PFSK-1 (cell line): ENCODE results near the gene COX6A1.

ENCODE experiments used
- FOXP2 ChIP-seq: optimal IDR thresholded peaks from 2 replicates; pipeline ENCODE3; 2011; ENCODE audit warnings: borderline replicate concordance, control low read depth, inconsistent platforms; ENCODE audit not compliant: insufficient read depth; ENCODE audit errors: extremely low read length, extremely low read depth
- POLR2AphosphoS5 ChIP-seq: IDR thresholded peaks from 2 replicates; pipeline ENCODE4 v1.6.1; 2012; ENCODE audit warnings: low read depth, mild to moderate bottlenecking, control low read depth, low read length, moderate library complexity
- REST ChIP-seq, 2 experiments: IDR thresholded peaks; 2 replicates each; pipeline versions ENCODE4 v1.6.1 to v1.8.0; 2011 to 2012; ENCODE audit warnings: low read depth in 2 of 2, low read length in 2 of 2, control low read depth in 1 of 2, inconsistent platforms in 1 of 2, mild to moderate bottlenecking in 1 of 2, moderate library complexity in 1 of 2; ENCODE audit not compliant: insufficient read depth in 1 of 2
- SIN3A ChIP-seq: IDR thresholded peaks from 2 replicates; pipeline ENCODE4 v1.6.1; 2012; ENCODE audit warnings: mild to moderate bottlenecking, low read length, moderate library complexity, borderline replicate concordance; ENCODE audit not compliant: insufficient read depth
- TAF1 ChIP-seq: IDR thresholded peaks from 2 replicates; pipeline ENCODE4 v1.6.1; 2012; ENCODE audit warnings: low read length, control low read depth, borderline replicate concordance; ENCODE audit not compliant: insufficient read depth

Gene COX6A1

GRCh38 chr12:120397824-120398540 lies 39.9 kb upstream of the COX6A1 start:
- no peak for TF ChIP-seq FOXP2

DNA sequence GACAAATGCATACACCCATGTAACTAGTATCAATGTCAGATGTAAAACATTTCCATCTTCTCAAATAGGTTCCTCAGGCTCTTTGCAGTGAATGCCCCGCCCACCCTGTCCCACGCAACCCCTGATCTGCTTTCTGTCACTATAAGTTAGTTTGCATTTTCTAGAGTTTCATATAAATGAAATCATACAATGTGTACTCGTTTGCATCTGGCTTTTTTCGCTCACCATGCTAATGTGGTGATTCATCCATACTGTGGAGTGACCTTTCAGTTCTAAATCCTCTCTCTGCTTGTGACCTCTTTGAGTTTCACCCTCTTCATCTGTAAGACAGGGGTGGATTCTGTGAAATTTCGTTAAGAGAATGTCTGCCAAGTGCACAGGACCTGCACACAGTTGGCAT lies 38.4 kb upstream of the COX6A1 start:
- TF ChIP-seq FOXP2 (no peak), POLR2AphosphoS5 (no peak), REST (IDR thresholded peaks at IDR 0.05; ENCODE audit: insufficient read depth in 1 of 2, low read depth in 2 of 2, low read length in 2 of 2) (no peak), SIN3A (no peak), TAF1 (no peak)

DNA sequence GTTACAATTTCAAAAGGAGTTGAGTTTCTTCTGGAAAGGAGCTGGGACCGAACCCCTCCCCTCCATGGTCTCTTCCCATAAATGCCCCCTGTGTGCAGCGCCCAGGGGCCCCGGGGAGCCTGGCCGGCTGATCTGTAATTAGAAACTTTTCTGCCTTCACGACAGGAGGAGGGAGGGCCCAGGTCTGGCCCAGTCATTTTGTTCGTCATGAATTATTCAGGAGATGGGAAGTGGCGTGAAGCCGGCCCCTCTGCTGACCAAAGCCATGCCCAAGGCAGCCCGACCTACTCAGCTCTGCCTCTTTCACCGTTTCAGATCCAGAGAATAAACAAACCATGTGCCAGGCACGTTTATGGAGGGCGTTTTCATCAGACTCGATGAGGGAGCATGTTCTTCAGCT lies 35.7 kb upstream of the COX6A1 start:
- TF ChIP-seq FOXP2: no peak
- TF ChIP-seq REST (IDR thresholded peaks at IDR 0.05; ENCODE audit: insufficient read depth in 1 of 2, low read depth in 2 of 2, low read length in 2 of 2): no peak
- no peak for TF ChIP-seq SIN3A
- no peak for TF ChIP-seq TAF1
- no peak for TF ChIP-seq POLR2AphosphoS5

GRCh38 chr12:120403869-120404268 lies 34.0 kb upstream of the COX6A1 start:
- no peak for TF ChIP-seq POLR2AphosphoS5
- TF ChIP-seq REST (IDR thresholded peaks at IDR 0.05; ENCODE audit: insufficient read depth in 1 of 2, low read depth in 2 of 2, low read length in 2 of 2): no peak
- no peak for TF ChIP-seq SIN3A
- no peak for TF ChIP-seq TAF1
- TF ChIP-seq FOXP2: no peak

- TF ChIP-seq REST (IDR thresholded peaks at IDR 0.05; ENCODE audit: insufficient read depth in 1 of 2, low read depth in 2 of 2, low read length in 2 of 2) (no peak), TAF1 (no peak), FOXP2 (no peak), SIN3A (no peak), POLR2AphosphoS5 (no peak)
These were observed 33.6 kb upstream of the COX6A1 start for GRCh38 chr12:120404271-120404670.
